ENCODE results near the gene SLC25A30.

The SLC25A30 gene

GRCh38 chr13:45417790-45418534 is at the start of gene SLC25A30:
Gene SLC25A30 (minus strand): TSS chr13:45418373. CDS start chr13:45411425, 6,948 bp downstream.
- no peak for DNase-seq

- no peak for DNase-seq
Measured at GRCh38 chr13:45466359-45466758, 48.2 kb upstream of the SLC25A30 start.

- peak; percentile 89 for DNase-seq
Measured at GRCh38 chr13:45464687-45465453, 46.7 kb upstream of the SLC25A30 start, which contains the start of gene COG3. Gene COG3 (plus strand): TSS chr13:45464939. CDS start chr13:45465037, 98 bp downstream.

GRCh38 chr13:45464141-45464686 is 46.0 kb upstream of the SLC25A30 start:
- no peak for DNase-seq

- DNase-seq = no peak
Measured at GRCh38 chr13:45456196-45456972, 38.2 kb upstream of the SLC25A30 start.

GRCh38 chr13:45454204-45454603 is 36.0 kb upstream of the SLC25A30 start:
- no peak for DNase-seq

GRCh38 chr13:45451282-45451681 is 33.1 kb upstream of the SLC25A30 start:
- DNase-seq = no peak

- no peak for DNase-seq
Measured at GRCh38 chr13:45448965-45449559, 30.9 kb upstream of the SLC25A30 start.

- DNase-seq = no peak
Measured at GRCh38 chr13:45447050-45447661, 29.0 kb upstream of the SLC25A30 start.

- DNase-seq = no peak
Measured at GRCh38 chr13:45446181-45446580, 28.0 kb upstream of the SLC25A30 start.

- DNase-seq = no peak
Measured at GRCh38 chr13:45445053-45445452, 26.9 kb upstream of the SLC25A30 start.

- DNase-seq = no peak
Measured at GRCh38 chr13:45441633-45442032, 23.5 kb upstream of the SLC25A30 start.

- no peak for DNase-seq
Measured at GRCh38 chr13:45439781-45440462, 21.7 kb upstream of the SLC25A30 start.

GRCh38 chr13:45439008-45439407 is 20.8 kb upstream of the SLC25A30 start:
- no peak for DNase-seq

GRCh38 chr13:45437947-45438346 is 19.8 kb upstream of the SLC25A30 start:
- DNase-seq = no peak

GRCh38 chr13:45436953-45437352 is 18.8 kb upstream of the SLC25A30 start:
- no peak for DNase-seq

GRCh38 chr13:45436332-45436731 is 18.2 kb upstream of the SLC25A30 start:
- no peak for DNase-seq

- DNase-seq = no peak
Measured at GRCh38 chr13:45434556-45435371, 16.6 kb upstream of the SLC25A30 start.

- DNase-seq = no peak
Measured at GRCh38 chr13:45433381-45433790, 15.2 kb upstream of the SLC25A30 start.

GRCh38 chr13:45432737-45433380 is 14.7 kb upstream of the SLC25A30 start:
- no peak for DNase-seq

Measured in NCI-H2081 treated with DMSO at 0.1 percent for 48 hours (cell line).